Heart left ventricle (tissue), 16 donors: ENCODE measurements around the gene BTBD18. TPM values are rescaled to one million over a fixed set of nuclear protein-coding genes. Genes with fewer than 3 reads are reported as not detected.

Experiments used
- ATAC-seq, 4 donors: fragments of 200-7000 bp; cut with Tn5 transposase; one replicate each; pipeline ENCODE4 v1.9.1; 2020 to 2022; ENCODE audit warnings: moderate library complexity in 4 of 4, mild to moderate bottlenecking in 3 of 4, moderate number of reproducible peaks in 1 of 4
- DNase-seq, 5 donors: peaks; one replicate each; pipeline ENCODE4 v3.0.0-alpha.2; 2020
- H3K27ac ChIP-seq, 12 donors: fragments of 200-600 bp; sonication (generic) in 4 of 12; one replicate each; pipeline versions ENCODE4 v1.5.0 to v1.8.0; 2016 to 2022; ENCODE audit warnings: mild to moderate bottlenecking in 2 of 12
- H3K27me3 ChIP-seq, 9 donors: fragments of 200-600 bp; sonication (generic) in 2 of 9; one replicate each; pipeline versions ENCODE4 v1.5.1 to v1.8.0; 2016 to 2022; ENCODE audit warnings: mild to moderate bottlenecking in 3 of 9
- H3K36me3 ChIP-seq, 9 donors: fragments of 200-600 bp; sonication (generic) in 2 of 9; one replicate each; pipeline versions ENCODE4 v1.5.0 to v1.8.0; 2018 to 2022; ENCODE audit warnings: mild to moderate bottlenecking in 2 of 9
- H3K4me1 ChIP-seq, 12 donors: fragments of 200-600 bp; sonication (generic) in 4 of 12; one replicate each; pipeline versions ENCODE4 v1.5.0 to v1.8.0; 2016 to 2022; ENCODE audit warnings: mild to moderate bottlenecking in 3 of 12
- H3K4me3 ChIP-seq, 12 donors: fragments of 200-600 bp; sonication (generic) in 4 of 12; one replicate each; pipeline versions ENCODE4 v1.5.0 to v1.8.0; 2017 to 2022; ENCODE audit warnings: mild to moderate bottlenecking in 9 of 12, moderate library complexity in 4 of 12
- H3K9me3 ChIP-seq, 12 donors: fragments of 200-600 bp; sonication (generic) in 4 of 12; one replicate each; pipeline versions ENCODE4 v1.5.0 to v1.8.0; 2016 to 2022; ENCODE audit warnings: mild to moderate bottlenecking in 1 of 12
- POLR2A ChIP-seq, 2 donors: fragments of 450-650 bp; IDR thresholded peaks; one replicate each; pipeline ENCODE4 v1.6.1; 2017; ENCODE audit warnings: antibody characterized with exemption in 2 of 2, mild to moderate bottlenecking in 2 of 2, moderate library complexity in 2 of 2
- WGBS, 4 donors: extraction: QIAGEN DNeasy Blood & Tissue Kit in 2 of 4; methylation state at CpG; one replicate each; pipeline versions ENCODE4 v1.1.5 to v1.1.7; 2013 to 2018; 5-methylcytosine and 5-hydroxymethylcytosine counted together
- intact Hi-C, 10 donors: fragments of 100-400 bp; cut with DNase I; formaldehyde crosslinking; loops; one replicate each; pipeline versions ENCODE4 v1.11.1 to v1.14.2; 2022
- polyA plus RNA-seq, 2 donors: library from polyadenylated mRNA; stranded (reverse); fragments of 200-250 nt; gene quantifications; one replicate each; pipeline ENCODE4 v1.2.3, GENCODE V29; 2013
- total RNA-seq, 9 donors: library from RNA; depleted of rRNA in 2 of 9; stranded (reverse); fragments of >200 nt in 2 of 9; fragmentation: NEBNext Ultra II Directional in 3 of 9; extraction: Animal tissue kit (Norgen Biotek cat#: 25700) in 3 of 9; gene quantifications; one replicate each; pipeline versions ENCODE4 v1.1.0 to v1.2.4, GENCODE V29; 2016 to 2023
- TF ChIP-seq, protein P1 (sequence below), 12 donors: fragments of 200-600 bp; sonication (generic) in 4 of 12; IDR thresholded peaks; one replicate each; pipeline versions ENCODE4 v1.5.0 to v1.8.0; 2018 to 2022; ENCODE audit warnings: antibody characterized with exemption in 12 of 12, mild to moderate bottlenecking in 5 of 12
- donor health status: ischemic (EF 13 %, LVEDD 7.1; RV severe dilation, severe dysfunction).
- donor health status: healthy with polysubstance abuse.
- donor health status: DM: no; HTN: yes; CAD: no.
- donor health status: DM: no; HTN: no; CAD: no.
- donor health status: ischemic (EF 25% LVEDD 6.9; RV normal size, moderate dysfunction).
- donor health status: ischemic (EF 25% LVEDD 5.7; RV mildly dilated, moderate dysfunction).
- donor health status: healthy.
- donor health status: DM: yes; HTN: yes; CAD: no.
- donor health status: ischemic (EF 35%, LVEDD 5.7; RV mildly dilated, moderate dysfunction).
- donor health status: nonischemic (EF 11% LVEDD 7.7; RV severe dilation, severe dysfunction).
- donor health status: DM: yes; HTN: yes; CAD: no.
- donor health status: PGD.
- donor health status: ischemic (EF 29% LVEDD 5.4; RV normal size, mild dysfunction).
- donor health status: nonischemic (EF 23%, LVEDD 6.1; RV moderate dilation, normal function).

The BTBD18 gene
- total and polyA plus RNA-seq, 11 donors = 0.11 TPM; not detected in 10

DNA sequence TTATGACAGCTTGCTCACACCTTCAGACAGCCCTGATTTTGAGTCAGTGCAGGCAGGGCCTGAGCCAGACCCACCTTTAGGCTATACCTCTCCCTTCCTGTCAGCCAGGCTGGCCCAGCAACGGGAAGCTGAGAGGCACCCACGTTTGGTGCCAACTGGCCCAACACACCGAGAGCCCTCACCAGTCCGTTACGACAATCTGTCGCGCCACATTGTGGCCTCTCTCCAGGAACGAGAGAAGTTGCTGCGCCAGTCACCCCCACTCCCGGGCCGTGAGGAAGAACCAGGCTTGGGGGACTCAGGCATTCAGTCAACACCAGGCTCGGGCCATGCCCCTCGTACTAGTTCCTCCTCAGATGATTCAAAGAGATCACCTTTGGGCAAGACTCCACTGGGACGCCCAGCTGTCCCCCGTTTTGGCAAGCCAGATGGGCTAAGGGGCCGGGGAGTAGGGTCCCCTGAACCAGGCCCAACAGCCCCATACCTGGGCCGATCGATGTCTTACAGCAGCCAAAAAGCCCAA lies 52.7 kb downstream of the BTBD18 start:
- DNase-seq = no peak
- WGBS, 4 donors = 83 to 94% (median 89%) methylated on average over 14 to 18 of the region's 18 CpGs
- no peaks in the 10 kb centered on the region for H3K4me1 ChIP-seq
- peak in 3 of 4 donors; percentile 8 to 35 (median 21) for ATAC-seq
- peaks cover 7 to 100% (median 90%) of the 10 kb centered on the region in 9 donors for H3K36me3 ChIP-seq
- intact Hi-C loops = no loop called here
- H3K9me3 ChIP-seq = no peaks in the 10 kb centered on the region
- H3K27ac ChIP-seq = no peak overlapping the region
- no peak for TF ChIP-seq POLR2A (IDR thresholded peaks at IDR 0.05)
- TF ChIP-seq, protein P1, sequence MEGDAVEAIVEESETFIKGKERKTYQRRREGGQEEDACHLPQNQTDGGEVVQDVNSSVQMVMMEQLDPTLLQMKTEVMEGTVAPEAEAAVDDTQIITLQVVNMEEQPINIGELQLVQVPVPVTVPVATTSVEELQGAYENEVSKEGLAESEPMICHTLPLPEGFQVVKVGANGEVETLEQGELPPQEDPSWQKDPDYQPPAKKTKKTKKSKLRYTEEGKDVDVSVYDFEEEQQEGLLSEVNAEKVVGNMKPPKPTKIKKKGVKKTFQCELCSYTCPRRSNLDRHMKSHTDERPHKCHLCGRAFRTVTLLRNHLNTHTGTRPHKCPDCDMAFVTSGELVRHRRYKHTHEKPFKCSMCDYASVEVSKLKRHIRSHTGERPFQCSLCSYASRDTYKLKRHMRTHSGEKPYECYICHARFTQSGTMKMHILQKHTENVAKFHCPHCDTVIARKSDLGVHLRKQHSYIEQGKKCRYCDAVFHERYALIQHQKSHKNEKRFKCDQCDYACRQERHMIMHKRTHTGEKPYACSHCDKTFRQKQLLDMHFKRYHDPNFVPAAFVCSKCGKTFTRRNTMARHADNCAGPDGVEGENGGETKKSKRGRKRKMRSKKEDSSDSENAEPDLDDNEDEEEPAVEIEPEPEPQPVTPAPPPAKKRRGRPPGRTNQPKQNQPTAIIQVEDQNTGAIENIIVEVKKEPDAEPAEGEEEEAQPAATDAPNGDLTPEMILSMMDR (IDR thresholded peaks at IDR 0.05) = no peak
- H3K27me3 ChIP-seq = no peaks in the 10 kb centered on the region
- H3K4me3 ChIP-seq = no peak overlapping the region

Other genes with a start within 250 kb of the BTBD18 start
- 10 to 100 TPM in 1 of 9 donors, 1 to 10 TPM in 8; 2.7 to 12.3 (median 5.4) TPM for gene SLC43A1, start 236.1 kb downstream of the BTBD18 start, total RNA-seq
- gene SLC43A1, start 236.1 kb downstream of the BTBD18 start, polyA plus RNA-seq = 1 to 10 TPM; 6.6 TPM
- 10 to 100 TPM; 36.6 to 81.5 (median 46.4) TPM for gene TIMM10, start 221.1 kb downstream of the BTBD18 start, total RNA-seq
- 100 to 1,000 TPM in 1 of 2 donors, 10 to 100 TPM in 1; 42.0 to 135 TPM for gene TIMM10, start 221.1 kb downstream of the BTBD18 start, polyA plus RNA-seq
- not detected for gene SMTNL1, start 214.2 kb downstream of the BTBD18 start, total RNA-seq
- not detected for gene SMTNL1, start 214.2 kb downstream of the BTBD18 start, polyA plus RNA-seq
- 100 to 1,000 TPM in 1 of 9 donors, 10 to 100 TPM in 8; 11.2 to 175 (median 14.5) TPM for gene UBE2L6, start 184.1 kb downstream of the BTBD18 start, total RNA-seq
- 10 to 100 TPM; 10.2 to 16.4 TPM for gene UBE2L6, start 184.1 kb downstream of the BTBD18 start, polyA plus RNA-seq
- gene SERPING1, start 154.1 kb downstream of the BTBD18 start, total RNA-seq = 100 to 1,000 TPM in 4 of 9 donors, 10 to 100 TPM in 5; 55.5 to 344 (median 87.0) TPM
- 100 to 1,000 TPM in 1 of 2 donors, 10 to 100 TPM in 1; 80.6 to 121 TPM for gene SERPING1, start 154.1 kb downstream of the BTBD18 start, polyA plus RNA-seq
- 1 to 10 TPM in 2 of 9 donors, under 1 TPM in 7; 0.16 to 2.2 (median 0.67) TPM for gene YPEL4, start 101.9 kb downstream of the BTBD18 start, total RNA-seq
- 1 to 10 TPM in 1 of 2 donors, under 1 TPM in 1; 0.28 to 1.2 TPM for gene YPEL4, start 101.9 kb downstream of the BTBD18 start, polyA plus RNA-seq
- 10 to 100 TPM in 2 of 9 donors, 1 to 10 TPM in 7; 5.5 to 11.6 (median 8.2) TPM for gene CLP1, start 94.1 kb downstream of the BTBD18 start, total RNA-seq
- 10 to 100 TPM in 1 of 2 donors, 1 to 10 TPM in 1; 3.0 to 11.9 TPM for gene CLP1, start 94.1 kb downstream of the BTBD18 start, polyA plus RNA-seq
- gene ZDHHC5, start 83.7 kb downstream of the BTBD18 start, total RNA-seq = 10 to 100 TPM; 32.5 to 63.6 (median 45.7) TPM
- gene ZDHHC5, start 83.7 kb downstream of the BTBD18 start, polyA plus RNA-seq = 10 to 100 TPM; 21.9 to 50.3 TPM
- gene MED19, start 39.6 kb downstream of the BTBD18 start, total RNA-seq = 10 to 100 TPM in 2 of 9 donors, 1 to 10 TPM in 7; 6.0 to 12.4 (median 6.9) TPM
- gene MED19, start 39.6 kb downstream of the BTBD18 start, polyA plus RNA-seq = 10 to 100 TPM in 1 of 2 donors, 1 to 10 TPM in 1; 6.1 to 19.8 TPM
- 10 to 100 TPM; 46.7 to 78.2 (median 65.8) TPM for gene TMX2, start 39.2 kb downstream of the BTBD18 start, total RNA-seq
- gene TMX2, start 39.2 kb downstream of the BTBD18 start, polyA plus RNA-seq = 100 to 1,000 TPM in 1 of 2 donors, 10 to 100 TPM in 1; 53.6 to 165 TPM
- 100 to 1,000 TPM in 1 of 9 donors, 10 to 100 TPM in 8; 56.8 to 134 (median 85.7) TPM for gene SELENOH, start 10.3 kb downstream of the BTBD18 start, total RNA-seq
- gene SELENOH, start 10.3 kb downstream of the BTBD18 start, polyA plus RNA-seq = 100 to 1,000 TPM in 1 of 2 donors, 10 to 100 TPM in 1; 68.8 to 116 TPM
- 100 to 1,000 TPM in 1 of 9 donors, 10 to 100 TPM in 8; 51.4 to 105 (median 60.8) TPM for gene CTNND1, start 10.0 kb upstream of the BTBD18 start, total RNA-seq
- gene CTNND1, start 10.0 kb upstream of the BTBD18 start, polyA plus RNA-seq = 10 to 100 TPM; 19.7 to 40.3 TPM